ENCODE results near the gene RAB11FIP5. TPM values are rescaled to one million over a fixed set of nuclear protein-coding genes. Genes with fewer than 3 reads are reported as not detected.
A peak's percentile ranks its signal among the peaks of the same experiment; 100 is the strongest.

Gene RAB11FIP5
- total RNA-seq, 1 donor from 2014 or later = 54.7 TPM

- H3K36me3 Mint-ChIP-seq (ENCODE audit: low read depth) = peaks cover 5% of the 10 kb centered on the region
- TF ChIP-seq CTCF (IDR thresholded peaks at IDR 0.05) = no peak
- peaks cover 30% of the 10 kb centered on the region for H3K4me1 Mint-ChIP-seq (ENCODE audit: low read depth)
- H3K27ac Mint-ChIP-seq (ENCODE audit: unreplicated experiment) = no peak overlapping the region
- peak; percentile 67 for DNase-seq (ENCODE audit: low spot score)
- H3K27me3 Mint-ChIP-seq (ENCODE audit: low read depth) = no peaks in the 10 kb centered on the region
- H3K4me3 Mint-ChIP-seq (ENCODE audit: unreplicated experiment) = no peak overlapping the region
- no peaks in the 10 kb centered on the region for H3K9me3 Mint-ChIP-seq (ENCODE audit: low read depth)
These were observed 30.0 kb downstream of the RAB11FIP5 start for GRCh38 chr2:73082523-73083410.

- no peak for TF ChIP-seq CTCF (IDR thresholded peaks at IDR 0.05)
- no peak overlapping the region for H3K27ac Mint-ChIP-seq (ENCODE audit: unreplicated experiment)
- H3K27me3 Mint-ChIP-seq (ENCODE audit: low read depth) = no peaks in the 10 kb centered on the region
- H3K9me3 Mint-ChIP-seq (ENCODE audit: low read depth) = no peaks in the 10 kb centered on the region
- DNase-seq (ENCODE audit: low spot score) = peak; percentile 77
- peaks cover 15% of the 10 kb centered on the region for H3K4me1 Mint-ChIP-seq (ENCODE audit: low read depth)
- H3K36me3 Mint-ChIP-seq (ENCODE audit: low read depth) = peaks cover 17% of the 10 kb centered on the region
- no peak overlapping the region for H3K4me3 Mint-ChIP-seq (ENCODE audit: unreplicated experiment)
These were observed 31.5 kb downstream of the RAB11FIP5 start for GRCh38 chr2:73081181-73081671.

DNA sequence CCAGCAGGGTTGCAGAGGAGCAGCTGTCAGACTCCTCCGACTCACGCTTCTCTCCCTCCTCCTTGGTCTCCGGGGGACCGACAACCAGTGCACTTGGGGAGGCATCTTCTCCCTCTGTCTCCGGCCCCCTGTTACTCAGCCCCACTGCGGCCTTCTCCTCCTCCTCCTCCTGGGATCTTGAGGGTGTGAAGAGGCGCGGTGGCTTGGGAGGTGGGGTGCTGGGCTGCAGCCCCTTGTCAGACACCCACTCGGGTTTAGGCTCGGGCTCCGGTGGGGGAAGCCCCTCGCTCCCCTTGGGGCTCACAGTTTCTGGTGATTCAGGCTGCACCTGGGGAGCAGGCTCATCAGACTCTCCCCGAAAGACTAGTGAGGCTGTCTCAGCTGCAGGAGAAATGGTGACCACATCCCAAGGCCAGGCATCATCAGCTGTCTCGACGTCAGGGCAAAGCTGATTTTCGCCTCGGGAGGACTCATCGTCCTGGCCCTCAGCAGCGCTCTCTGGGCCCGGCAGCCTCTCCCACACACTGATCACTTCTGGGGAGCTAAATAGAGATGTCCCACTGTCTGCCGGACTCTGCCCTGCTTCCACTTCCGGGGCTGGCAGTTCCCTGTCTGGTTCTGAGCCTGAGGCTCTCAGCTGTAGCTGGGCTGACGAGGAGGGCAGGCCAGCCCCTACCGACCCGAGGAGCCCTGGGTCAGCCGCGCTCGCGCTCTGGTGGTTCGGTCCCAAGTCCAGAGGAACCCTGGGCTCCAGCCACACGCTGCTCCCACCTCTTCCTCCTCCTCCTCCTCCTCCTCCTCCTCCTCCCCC lies 32.2 kb downstream of the RAB11FIP5 start:
- H3K4me1 Mint-ChIP-seq (ENCODE audit: low read depth) = peaks cover 8% of the 10 kb centered on the region
- no peak overlapping the region for H3K4me3 Mint-ChIP-seq (ENCODE audit: unreplicated experiment)
- H3K36me3 Mint-ChIP-seq (ENCODE audit: low read depth) = peaks cover 17% of the 10 kb centered on the region
- H3K27me3 Mint-ChIP-seq (ENCODE audit: low read depth) = no peaks in the 10 kb centered on the region
- TF ChIP-seq CTCF (IDR thresholded peaks at IDR 0.05) = no peak
- no peaks in the 10 kb centered on the region for H3K9me3 Mint-ChIP-seq (ENCODE audit: low read depth)
- H3K27ac Mint-ChIP-seq (ENCODE audit: unreplicated experiment) = no peak overlapping the region
- peak; percentile 79 for DNase-seq (ENCODE audit: low spot score)

DNA sequence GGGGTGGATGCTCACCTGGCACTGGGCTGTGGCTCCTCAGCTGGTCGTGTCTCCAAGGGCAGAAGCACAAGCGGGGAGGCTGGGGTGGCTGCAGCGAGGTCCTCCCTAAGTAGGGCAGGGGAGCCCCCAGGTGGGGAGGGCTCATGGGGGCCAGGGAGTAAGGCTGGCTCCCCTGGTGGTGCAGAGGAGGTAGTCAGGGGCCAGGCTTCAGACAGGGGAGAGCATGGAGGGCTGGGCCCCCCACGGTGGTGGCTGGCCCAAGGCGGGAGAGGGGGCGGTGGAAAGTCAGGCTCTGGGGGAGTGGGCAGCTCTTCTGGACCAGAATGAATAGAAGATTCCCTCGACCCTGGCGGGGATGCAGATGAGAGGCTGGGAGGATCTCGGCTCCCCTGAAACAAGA lies 33.1 kb downstream of the RAB11FIP5 start:
- peaks cover 18% of the 10 kb centered on the region for H3K36me3 Mint-ChIP-seq (ENCODE audit: low read depth)
- peak; percentile 68 for DNase-seq (ENCODE audit: low spot score)
- TF ChIP-seq CTCF (IDR thresholded peaks at IDR 0.05) = no peak
- H3K27ac Mint-ChIP-seq (ENCODE audit: unreplicated experiment) = no peak overlapping the region
- no peaks in the 10 kb centered on the region for H3K9me3 Mint-ChIP-seq (ENCODE audit: low read depth)
- no peaks in the 10 kb centered on the region for H3K27me3 Mint-ChIP-seq (ENCODE audit: low read depth)
- no peak overlapping the region for H3K4me3 Mint-ChIP-seq (ENCODE audit: unreplicated experiment)
- H3K4me1 Mint-ChIP-seq (ENCODE audit: low read depth) = no peaks in the 10 kb centered on the region
